Pancreas (tissue), 10 donors: ENCODE measurements around the gene CDH22. TPM values are rescaled to one million over a fixed set of nuclear protein-coding genes. Genes with fewer than 3 reads are reported as not detected.

Experiments used
- ATAC-seq, 4 donors: fragments of 200-7000 bp; cut with Tn5 transposase; one replicate each; pipeline versions ENCODE4 v1.8.0 to v1.9.1; 2020; ENCODE audit warnings: mild to moderate bottlenecking in 4 of 4, moderate library complexity in 4 of 4
- DNase-seq, 6 donors: peaks; one replicate each; pipeline ENCODE4 v3.0.0-alpha.2; 2020
- FAIRE-seq: peaks from 2 replicates; lab custom pipeline; 2012; peaks lifted over from hg19 to GRCh38; lab: Jason Lieb, UNC
- H3K27ac ChIP-seq, 4 donors: fragments of 200-600 bp; sonication (generic); 1 replicate in 3 of 4; 2 replicates in 1 of 4; pipeline versions ENCODE4 v1.5.0 to v1.8.0; 2020
- H3K27me3 ChIP-seq, 4 donors: fragments of 200-600 bp; one replicate each; pipeline ENCODE4 v1.8.0; 2021
- H3K36me3 ChIP-seq, 3 donors: fragments of 200-600 bp; sonication (generic) in 1 of 3; one replicate each; pipeline versions ENCODE4 v1.5.0 to v1.8.0; 2020 to 2021
- H3K4me1 ChIP-seq, 3 donors: fragments of 200-600 bp; one replicate each; pipeline ENCODE4 v1.8.0; 2021
- H3K4me3 ChIP-seq, 4 donors: fragments of 200-600 bp; sonication (generic) in 2 of 4; one replicate each; pipeline versions ENCODE4 v1.5.0 to v1.8.0; 2020 to 2021
- H3K9me3 ChIP-seq, 4 donors: fragments of 200-600 bp; one replicate each; pipeline ENCODE4 v1.8.0; 2021
- CTCF ChIP-seq, 4 donors: fragments of 200-600 bp; sonication (generic) in 3 of 4; IDR thresholded peaks; one replicate each; pipeline versions ENCODE4 v1.5.0 to v1.8.0; 2021; ENCODE audit warnings: antibody characterized with exemption in 4 of 4
- WGBS, 2 donors: extraction: QIAGEN DNeasy Blood & Tissue Kit; methylation state at CpG; one replicate each; pipeline ENCODE4 v1.1.7; 2013; 5-methylcytosine and 5-hydroxymethylcytosine counted together
- intact Hi-C, 3 donors: fragments of 100-400 bp; cut with DNase I; formaldehyde crosslinking; loops; one replicate each; pipeline versions ENCODE4 v1.11.1 to v1.14.2; 2022
- polyA plus RNA-seq, 2 donors: library from polyadenylated mRNA; stranded (reverse); fragments of 200-250 nt; gene quantifications; one replicate each; pipeline ENCODE4 v1.2.3, GENCODE V29; 2013
- total RNA-seq, 6 donors: library from RNA; stranded (reverse); fragmentation: NEBNext Ultra II Directional in 4 of 6; extraction: Animal tissue kit (Norgen Biotek cat#: 25700) in 4 of 6; gene quantifications; one replicate each; pipeline versions ENCODE4 v1.2.1 to v1.2.4, GENCODE V29; 2021 to 2023
- donor health status: healthy with polysubstance abuse.
- donor health status: DM: no; HTN: no; CAD: no; lungs with moderate emphysema.
- donor health status: DM: no; HTN: no; CAD: no.
- donor health status: control.
- donor health status: control.
- donor health status: Bipolar disorder and iron deficiency.
- donor health status: DM: yes; HTN: yes; CAD: no.
- donor health status: DM: no; HTN: no; CAD: no.
- donor health status: DM: no; HTN: no; CAD: no.
- donor health status: DM: yes; HTN: yes; CAD: no.

Gene CDH22
- total and polyA plus RNA-seq, 8 donors, result 0.97 to 11.9 (median 3.3) TPM

- no peak overlapping the region for H3K4me3 ChIP-seq
- peaks cover 0 to 15% (median 2%) of the 10 kb centered on the region in 4 donors for H3K27me3 ChIP-seq
- TF ChIP-seq CTCF (IDR thresholded peaks at IDR 0.05), result no peak
- DNase-seq (no peak), ATAC-seq (no peak), FAIRE-seq (no peak)
- intact Hi-C loops, result no loop called here
- no peaks in the 10 kb centered on the region for H3K9me3 ChIP-seq
- no peaks in the 10 kb centered on the region for H3K4me1 ChIP-seq
- 59 to 67% methylated on average over 13 of the region's 13 CpGs for WGBS, 2 donors
- H3K27ac ChIP-seq, result no peak overlapping the region
- no peaks in the 10 kb centered on the region for H3K36me3 ChIP-seq
These were observed 138.8 kb downstream of the CDH22 start for GRCh38 chr20:46169245-46170171.

- no peak for FAIRE-seq
These were observed 139.9 kb downstream of the CDH22 start for GRCh38 chr20:46168438-46168837.

GRCh38 chr20:46167080-46167479, 141.2 kb downstream of the CDH22 start:
- Histone ChIP-seq H3K27me3 (peaks cover 0 to 4% (median 0%) of the 10 kb centered on the region in 4 donors), H3K4me1 (no peaks in the 10 kb centered on the region), H3K27ac (no peak overlapping the region), H3K4me3 (no peak overlapping the region), H3K36me3 (no peaks in the 10 kb centered on the region), H3K9me3 (no peaks in the 10 kb centered on the region)
- intact Hi-C loops, result no loop called here
- FAIRE-seq (no peak), ATAC-seq (no peak), DNase-seq (no peak)
- no peak for TF ChIP-seq CTCF (IDR thresholded peaks at IDR 0.05)

More at GRCh38 chr20:46168438-46168837, 139.9 kb downstream of the CDH22 start:
- ATAC-seq (no peak), DNase-seq (no peak)
- Histone ChIP-seq H3K4me1 (no peaks in the 10 kb centered on the region), H3K9me3 (no peaks in the 10 kb centered on the region), H3K4me3 (no peak overlapping the region), H3K27ac (no peak overlapping the region), H3K27me3 (peaks cover 0 to 6% (median 0%) of the 10 kb centered on the region in 4 donors), H3K36me3 (no peaks in the 10 kb centered on the region)
- WGBS, 2 donors, result 46 to 47% methylated on average over 8 of the region's 8 CpGs
- intact Hi-C loops, result no loop called here
- TF ChIP-seq CTCF (IDR thresholded peaks at IDR 0.05), result no peak

- no peak overlapping the region for H3K4me3 ChIP-seq
- no peak for DNase-seq
- intact Hi-C loops, result no loop called here
- TF ChIP-seq CTCF (IDR thresholded peaks at IDR 0.05), result no peak
- H3K36me3 ChIP-seq, result no peaks in the 10 kb centered on the region
- H3K4me1 ChIP-seq, result no peaks in the 10 kb centered on the region
- no peak for ATAC-seq
- WGBS, 2 donors, result 56 to 58% methylated on average over 7 of the region's 7 CpGs
- H3K9me3 ChIP-seq, result no peaks in the 10 kb centered on the region
- H3K27ac ChIP-seq, result no peak overlapping the region
- H3K27me3 ChIP-seq, result peaks cover 0 to 4% (median 0%) of the 10 kb centered on the region in 4 donors
- FAIRE-seq, result no peak
These were observed 144.0 kb downstream of the CDH22 start for GRCh38 chr20:46164254-46164653.

- H3K36me3 ChIP-seq, result no peaks in the 10 kb centered on the region
- WGBS, 2 donors, result 59 to 76% methylated on average over 1 of the region's 1 CpG
- no peak for TF ChIP-seq CTCF (IDR thresholded peaks at IDR 0.05)
- H3K4me1 ChIP-seq, result no peaks in the 10 kb centered on the region
- FAIRE-seq (no peak), ATAC-seq (no peak), DNase-seq (no peak)
- no peaks in the 10 kb centered on the region for H3K9me3 ChIP-seq
- peaks cover 0 to 3% (median 0%) of the 10 kb centered on the region in 4 donors for H3K27me3 ChIP-seq
- H3K27ac ChIP-seq, result no peak overlapping the region
- no peak overlapping the region for H3K4me3 ChIP-seq
- intact Hi-C loops, result no loop called here
These were observed 146.4 kb downstream of the CDH22 start for GRCh38 chr20:46161921-46162320.
